ENCODE measurements around the gene R3HDM4. TPM values are rescaled to one million over a fixed set of nuclear protein-coding genes. Genes with fewer than 3 reads are reported as not detected.
A peak's percentile ranks its signal among the peaks of the same experiment; 100 is the strongest.

The R3HDM4 gene
- total and polyA plus RNA-seq, 9 of the 15 experiments (the other 6 are each of a cell fraction or from before 2014, with no cell fraction given): 3.2 to 154 (median 59.0) TPM

DNA sequence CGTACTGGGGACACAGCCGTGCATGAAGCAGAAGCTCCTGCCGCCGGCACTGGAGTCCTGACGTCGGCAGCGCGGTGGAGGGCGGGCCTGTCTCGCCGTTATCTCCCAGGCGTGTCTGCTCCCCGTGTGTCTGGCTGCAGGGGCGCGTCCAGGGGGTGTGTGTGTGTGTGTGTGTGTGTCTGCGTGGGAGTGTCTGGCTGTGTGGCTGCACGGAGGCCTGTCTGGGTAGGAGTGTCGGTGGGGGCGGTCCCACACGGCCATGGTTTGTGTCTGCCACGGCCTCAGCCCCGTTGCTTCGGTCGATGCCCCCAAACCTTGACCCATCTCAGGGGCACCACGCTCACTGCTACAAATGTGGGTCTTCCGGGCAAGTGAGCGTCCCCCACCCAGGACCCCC is 31.1 kb upstream of the R3HDM4 start (continued):
- TF ChIP-seq PRDM10 (IDR thresholded peaks at IDR 0.05; ENCODE audit: partially characterized antibody): peak; percentile 55
- peak; percentile 19 for TF ChIP-seq TAF1 (IDR thresholded peaks at IDR 0.05; ENCODE audit: control insufficient read depth, extremely low read depth, insufficient read depth, low read length, severe bottlenecking)
- TF ChIP-seq PHF8 (IDR thresholded peaks at IDR 0.05; ENCODE audit: borderline replicate concordance, low read length): no peak
- peak; percentile 73; the same call in 1 of the 2 replicates for TF ChIP-seq HDGF (IDR thresholded peaks at IDR 0.05)
- TF ChIP-seq GATA2 (CRISPR knock-in tag; IDR thresholded peaks at IDR 0.05): peak; percentile 91
- 0 out of 2 replicates have a peak, but pooled peaks have one; percentile 44 for TF ChIP-seq TRIM28 (IDR thresholded peaks at IDR 0.05)
- TF ChIP-seq JUND (IDR thresholded peaks at IDR 0.05; ENCODE audit: borderline replicate concordance, low read depth, low read length): peak; percentile 75
- peak; percentile 62; the same call in 1 of the 3 replicates for TF ChIP-seq JUND (tag; IDR thresholded peaks at IDR 0.05; ENCODE audit: borderline replicate concordance, low read depth, low read length)
- peak; percentile 93 for TF ChIP-seq DPF2 (IDR thresholded peaks at IDR 0.05)
- peak; percentile 25; the same call in 1 of the 2 replicates for TF ChIP-seq HCFC1 (IDR thresholded peaks at IDR 0.05; ENCODE audit: low read depth, low read length)
- no peak for TF ChIP-seq SAFB2 (IDR thresholded peaks at IDR 0.05; ENCODE audit: borderline replicate concordance, low read depth, low read length, severe bottlenecking)
- TF ChIP-seq, protein P1, sequence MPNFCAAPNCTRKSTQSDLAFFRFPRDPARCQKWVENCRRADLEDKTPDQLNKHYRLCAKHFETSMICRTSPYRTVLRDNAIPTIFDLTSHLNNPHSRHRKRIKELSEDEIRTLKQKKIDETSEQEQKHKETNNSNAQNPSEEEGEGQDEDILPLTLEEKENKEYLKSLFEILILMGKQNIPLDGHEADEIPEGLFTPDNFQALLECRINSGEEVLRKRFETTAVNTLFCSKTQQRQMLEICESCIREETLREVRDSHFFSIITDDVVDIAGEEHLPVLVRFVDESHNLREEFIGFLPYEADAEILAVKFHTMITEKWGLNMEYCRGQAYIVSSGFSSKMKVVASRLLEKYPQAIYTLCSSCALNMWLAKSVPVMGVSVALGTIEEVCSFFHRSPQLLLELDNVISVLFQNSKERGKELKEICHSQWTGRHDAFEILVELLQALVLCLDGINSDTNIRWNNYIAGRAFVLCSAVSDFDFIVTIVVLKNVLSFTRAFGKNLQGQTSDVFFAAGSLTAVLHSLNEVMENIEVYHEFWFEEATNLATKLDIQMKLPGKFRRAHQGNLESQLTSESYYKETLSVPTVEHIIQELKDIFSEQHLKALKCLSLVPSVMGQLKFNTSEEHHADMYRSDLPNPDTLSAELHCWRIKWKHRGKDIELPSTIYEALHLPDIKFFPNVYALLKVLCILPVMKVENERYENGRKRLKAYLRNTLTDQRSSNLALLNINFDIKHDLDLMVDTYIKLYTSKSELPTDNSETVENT (CRISPR knock-in tag; IDR thresholded peaks at IDR 0.05): peak; percentile 35; the same call in 1 of the 2 replicates
- no peak for TF ChIP-seq ILF3 (IDR thresholded peaks at IDR 0.05; ENCODE audit: borderline replicate concordance)
- TF ChIP-seq SOX6 (IDR thresholded peaks at IDR 0.05): peak; percentile 76
- TF ChIP-seq, protein P2, sequence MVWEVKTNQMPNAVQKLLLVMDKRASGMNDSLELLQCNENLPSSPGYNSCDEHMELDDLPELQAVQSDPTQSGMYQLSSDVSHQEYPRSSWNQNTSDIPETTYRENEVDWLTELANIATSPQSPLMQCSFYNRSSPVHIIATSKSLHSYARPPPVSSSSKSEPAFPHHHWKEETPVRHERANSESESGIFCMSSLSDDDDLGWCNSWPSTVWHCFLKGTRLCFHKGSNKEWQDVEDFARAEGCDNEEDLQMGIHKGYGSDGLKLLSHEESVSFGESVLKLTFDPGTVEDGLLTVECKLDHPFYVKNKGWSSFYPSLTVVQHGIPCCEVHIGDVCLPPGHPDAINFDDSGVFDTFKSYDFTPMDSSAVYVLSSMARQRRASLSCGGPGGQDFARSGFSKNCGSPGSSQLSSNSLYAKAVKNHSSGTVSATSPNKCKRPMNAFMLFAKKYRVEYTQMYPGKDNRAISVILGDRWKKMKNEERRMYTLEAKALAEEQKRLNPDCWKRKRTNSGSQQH (CRISPR knock-in tag; IDR thresholded peaks at IDR 0.05): peak; percentile 90; the same call in 1 of the 2 replicates
- peak; percentile 81 for TF ChIP-seq GABPB1 (CRISPR knock-in tag; IDR thresholded peaks at IDR 0.05)
- 0 out of 2 replicates have a peak, but pooled peaks have one; percentile 72 for TF ChIP-seq ZNF217 (CRISPR knock-in tag; IDR thresholded peaks at IDR 0.05)
- 0 out of 2 replicates have a peak, but pooled peaks have one; percentile 46 for TF ChIP-seq ZNF384 (IDR thresholded peaks at IDR 0.05; ENCODE audit: low read depth, low read length)
- peak; percentile 78 for TF ChIP-seq EP300 (IDR thresholded peaks at IDR 0.05; ENCODE audit: low read length)
- peak; percentile 98 to 99 for TF ChIP-seq TBL1XR1 (IDR thresholded peaks at IDR 0.05; ENCODE audit: low read length in 2 of 2)
- no peak; the same call in 1 of the 2 replicates for TF ChIP-seq ATF1 (CRISPR knock-in tag; IDR thresholded peaks at IDR 0.05)
- TF ChIP-seq ATF1 (tag; IDR thresholded peaks at IDR 0.05): peak; percentile 94
- peak; percentile 83; the same call in 1 of the 2 replicates for TF ChIP-seq MTA1 (IDR thresholded peaks at IDR 0.05; ENCODE audit: borderline replicate concordance)
- TF ChIP-seq CBFA2T3 (IDR thresholded peaks at IDR 0.05): peak; percentile 96

All from K562 (cell line).